ENCODE results near the gene TUG1.

DNA sequence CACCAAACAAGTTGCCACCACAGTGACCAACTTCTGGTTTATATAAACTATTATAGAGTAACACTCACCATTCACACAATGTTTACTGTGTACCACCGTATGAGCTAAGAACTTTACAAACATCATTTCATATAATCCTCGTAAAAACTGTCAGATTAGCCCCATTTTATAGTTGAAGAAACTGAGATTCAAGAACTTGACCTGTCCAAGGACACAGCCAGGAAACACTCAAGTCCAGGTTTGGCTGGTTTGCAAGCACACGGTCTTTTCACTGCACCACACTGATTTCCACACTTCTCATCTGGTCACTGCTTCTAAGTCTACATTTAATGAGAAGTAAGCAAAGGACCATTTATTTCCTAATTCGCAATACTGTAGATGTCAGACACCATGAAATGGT lies 4.2 kb upstream of the TUG1 start:
- TF ChIP-seq POLR2A (IDR thresholded peaks at IDR 0.05; ENCODE audit: low read depth, low read length) (no peak), POLR2AphosphoS5 (IDR thresholded peaks at IDR 0.05; ENCODE audit: low read depth, low read length) (no peak)

All from GM12891 (cell line).